Measurements from ENCODE around the gene PKM.

DNA sequence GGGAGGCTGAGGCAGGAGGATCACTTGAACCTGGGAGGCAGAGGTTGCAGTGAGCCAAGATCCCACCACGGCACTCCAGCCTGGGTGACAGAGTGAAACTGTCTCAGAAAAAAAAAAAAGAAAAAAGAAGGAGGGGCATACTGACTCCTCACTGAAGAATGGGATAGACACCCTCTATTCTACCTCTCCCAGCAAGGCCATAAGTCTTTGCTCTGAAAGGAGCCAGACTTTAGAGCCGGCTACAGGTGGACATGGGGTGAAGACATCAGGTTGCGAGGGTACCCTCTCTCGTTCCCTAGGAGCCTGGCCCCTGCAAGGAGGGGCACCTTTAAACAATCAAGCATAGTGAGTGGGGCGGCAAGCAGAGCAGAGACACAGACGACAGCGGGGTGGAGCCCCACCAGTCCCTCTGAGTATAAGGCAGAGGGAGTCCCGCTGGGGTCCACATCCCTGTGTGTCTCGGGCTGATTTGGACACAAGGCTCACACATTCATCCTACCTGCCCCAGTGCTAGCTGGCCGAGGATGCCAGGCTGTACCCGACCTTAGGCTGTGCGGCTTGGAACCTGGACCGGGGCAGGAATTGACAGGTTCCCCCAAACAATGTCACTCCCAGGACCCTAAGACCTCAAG is 34.5 kb downstream of the PKM start:
- TF ChIP-seq CTCF (conservative IDR thresholded peaks at IDR 0.05 in 1 of 2, IDR thresholded peaks at IDR 0.05 in 1 of 2; ENCODE audit: low read depth in 1 of 2, low read length in 2 of 2) (no peak), EZH2 (IDR thresholded peaks at IDR 0.05; ENCODE audit: low read length, missing control alignments) (no peak)
